OCI-LY7 (cell line): Measurements from ENCODE around the gene ZNF530.

Experiments
- CTCF ChIP-seq: fragments of 200-600 bp; sonication (generic); conservative IDR thresholded peaks from 2 replicates; pipeline ENCODE4 v1.5.1; 2014; ENCODE audit warnings: mild to moderate bottlenecking, antibody characterized with exemption, low read length, moderate library complexity, mixed read lengths
- EZH2phosphoT487 ChIP-seq: fragments of 200-600 bp; sonication (generic); IDR thresholded peaks from 2 replicates; pipeline ENCODE4 v1.6.1; 2018; ENCODE audit warnings: low read depth, borderline replicate concordance, mild to moderate bottlenecking, mixed run types, antibody characterized with exemption, low read length, moderate library complexity, mixed read lengths

- no peak for TF ChIP-seq CTCF
- TF ChIP-seq EZH2phosphoT487 = no peak
These were observed 54.0 kb downstream of the ZNF530 start for GRCh38 chr19:57653689-57654088.
